ENCODE data around the gene SSR4.

Gene SSR4

GRCh38 chrX:153832728-153833127 is 38.3 kb downstream of the SSR4 start:
- DNase-seq, result no peak

DNA sequence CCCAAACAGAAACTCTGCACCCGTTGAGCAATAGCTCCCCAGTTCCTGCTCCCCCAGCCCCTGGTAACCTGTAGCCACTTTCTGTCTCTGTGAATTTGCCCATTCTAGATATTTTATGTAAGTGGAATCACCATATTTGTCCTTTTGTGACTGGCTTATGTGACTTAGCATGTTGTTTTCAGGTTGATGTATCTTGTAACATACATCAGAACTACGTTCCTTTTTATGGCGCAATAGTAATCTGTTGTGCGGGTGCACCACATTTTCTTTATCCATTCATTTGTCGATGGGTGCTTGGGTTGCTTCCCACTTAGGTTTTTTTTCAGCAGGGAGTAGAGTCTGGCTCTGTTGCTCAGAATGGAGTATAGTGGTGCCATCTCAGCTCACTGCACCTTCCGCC is 42.5 kb downstream of the SSR4 start:
- no peak for DNase-seq

GRCh38 chrX:153844509-153845082 is 50.1 kb downstream of the SSR4 start:
- no peak for DNase-seq

- no peak for DNase-seq
Observed at GRCh38 chrX:153845195-153845594, 50.7 kb downstream of the SSR4 start.

DNA sequence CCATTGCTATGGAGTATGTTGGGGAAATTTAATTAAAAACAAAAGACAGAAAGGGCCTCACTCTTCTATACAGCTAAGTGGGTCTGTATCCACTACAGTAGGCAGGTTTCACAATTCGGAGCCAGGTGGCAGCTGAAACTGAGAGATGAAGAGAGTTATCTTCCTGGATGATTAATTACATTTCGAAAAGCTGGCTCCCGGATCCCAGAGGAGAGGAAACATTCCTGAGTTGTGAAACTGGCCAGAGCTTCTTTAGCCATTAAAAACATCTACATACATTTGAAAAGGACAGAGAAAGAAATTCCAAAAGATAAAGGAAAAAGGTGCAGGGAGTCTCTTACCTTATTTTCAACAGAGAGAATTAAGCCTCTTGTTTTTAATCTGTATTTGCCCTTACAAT is 51.4 kb downstream of the SSR4 start:
- DNase-seq, result no peak

All from NCI-H1694 (cell line).